ENCODE measurements around the gene ZNF45. TPM values are rescaled to one million over a fixed set of nuclear protein-coding genes. Genes with fewer than 3 reads are reported as not detected.
A peak's percentile ranks its signal among the peaks of the same experiment; 100 is the strongest.

The ZNF45 gene
- total RNA-seq, 1 experiment from 2014 or later = 22.1 TPM

- no peak for DNase-seq (ENCODE audit: low spot score)
- Histone ChIP-seq H3K27ac (ENCODE audit: low read depth, low read length, poor library complexity, severe bottlenecking) (no peak overlapping the region), H3K4me3 (ENCODE audit: low read depth, low read length, poor library complexity, severe bottlenecking) (peak overlapping the region; percentile 78), H3K9me3 (ENCODE audit: low read depth, low read length, poor library complexity, severe bottlenecking) (peaks cover 3% of the 10 kb centered on the region), H3K36me3 (ENCODE audit: insufficient read depth, low read length, poor library complexity, severe bottlenecking) (no peaks in the 10 kb centered on the region), H3K27me3 (replicated peaks; ENCODE audit: insufficient read depth, low read depth, low read length, poor library complexity) (no peaks in the 10 kb centered on the region), H3K4me1 (ENCODE audit: insufficient read depth, low read length, poor library complexity, severe bottlenecking) (no peaks in the 10 kb centered on the region)
- ChIA-PET POLR2A (ENCODE audit: low non-redundant PET) (no interaction called here), CTCF (no interaction called here)
- no peak for TF ChIP-seq EZH2 (IDR thresholded peaks at IDR 0.05; ENCODE audit: borderline replicate concordance, low read depth, low read length, poor library complexity, severe bottlenecking)
- TF ChIP-seq, protein P1, sequence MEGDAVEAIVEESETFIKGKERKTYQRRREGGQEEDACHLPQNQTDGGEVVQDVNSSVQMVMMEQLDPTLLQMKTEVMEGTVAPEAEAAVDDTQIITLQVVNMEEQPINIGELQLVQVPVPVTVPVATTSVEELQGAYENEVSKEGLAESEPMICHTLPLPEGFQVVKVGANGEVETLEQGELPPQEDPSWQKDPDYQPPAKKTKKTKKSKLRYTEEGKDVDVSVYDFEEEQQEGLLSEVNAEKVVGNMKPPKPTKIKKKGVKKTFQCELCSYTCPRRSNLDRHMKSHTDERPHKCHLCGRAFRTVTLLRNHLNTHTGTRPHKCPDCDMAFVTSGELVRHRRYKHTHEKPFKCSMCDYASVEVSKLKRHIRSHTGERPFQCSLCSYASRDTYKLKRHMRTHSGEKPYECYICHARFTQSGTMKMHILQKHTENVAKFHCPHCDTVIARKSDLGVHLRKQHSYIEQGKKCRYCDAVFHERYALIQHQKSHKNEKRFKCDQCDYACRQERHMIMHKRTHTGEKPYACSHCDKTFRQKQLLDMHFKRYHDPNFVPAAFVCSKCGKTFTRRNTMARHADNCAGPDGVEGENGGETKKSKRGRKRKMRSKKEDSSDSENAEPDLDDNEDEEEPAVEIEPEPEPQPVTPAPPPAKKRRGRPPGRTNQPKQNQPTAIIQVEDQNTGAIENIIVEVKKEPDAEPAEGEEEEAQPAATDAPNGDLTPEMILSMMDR (conservative IDR thresholded peaks at IDR 0.05; ENCODE audit: low read depth, low read length) = no peak
- BruUV-seq (replicated peaks) = no TSS peak
- intact Hi-C loops (cut with micrococcal nuclease; ENCODE audit: unreplicated experiment) = no loop called here
These were observed 48.4 kb upstream of the ZNF45 start for GRCh38 chr19:43983544-43983911.

DNA sequence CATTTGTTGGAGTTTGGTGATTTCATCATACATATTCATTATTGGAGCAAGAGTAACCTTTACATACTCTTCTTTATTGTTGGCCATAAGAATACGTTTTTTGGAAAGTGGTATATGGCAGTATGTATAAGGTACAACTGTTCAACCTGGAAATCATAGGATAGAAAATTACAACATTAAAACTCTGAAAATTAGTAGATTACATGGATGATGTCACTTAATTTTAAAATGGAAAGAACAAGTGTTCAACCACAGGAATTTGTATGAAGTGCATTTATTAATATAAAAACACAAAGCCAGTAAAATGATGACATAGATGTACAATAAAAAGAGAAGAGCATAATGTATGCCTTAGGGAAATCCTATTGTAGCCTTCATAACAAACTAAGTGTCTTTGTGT, 41.6 kb upstream of the ZNF45 start:
- Histone ChIP-seq H3K4me3 (ENCODE audit: low read depth, low read length, poor library complexity, severe bottlenecking) (no peak overlapping the region), H3K27ac (ENCODE audit: low read depth, low read length, poor library complexity, severe bottlenecking) (no peak overlapping the region), H3K4me1 (ENCODE audit: insufficient read depth, low read length, poor library complexity, severe bottlenecking) (no peaks in the 10 kb centered on the region), H3K27me3 (replicated peaks; ENCODE audit: insufficient read depth, low read depth, low read length, poor library complexity) (no peaks in the 10 kb centered on the region), H3K36me3 (ENCODE audit: insufficient read depth, low read length, poor library complexity, severe bottlenecking) (no peaks in the 10 kb centered on the region), H3K9me3 (ENCODE audit: low read depth, low read length, poor library complexity, severe bottlenecking) (peaks cover 38% of the 10 kb centered on the region)
- TF ChIP-seq EZH2 (IDR thresholded peaks at IDR 0.05; ENCODE audit: borderline replicate concordance, low read depth, low read length, poor library complexity, severe bottlenecking) = no peak
- TF ChIP-seq, protein P1 (conservative IDR thresholded peaks at IDR 0.05; ENCODE audit: low read depth, low read length) = no peak
- BruUV-seq (replicated peaks) = no TSS peak
- ChIA-PET CTCF (no interaction called here), POLR2A (ENCODE audit: low non-redundant PET) (no interaction called here)
- DNase-seq (ENCODE audit: low spot score) = no peak
- intact Hi-C loops (cut with micrococcal nuclease; ENCODE audit: unreplicated experiment) = no loop called here

DNA sequence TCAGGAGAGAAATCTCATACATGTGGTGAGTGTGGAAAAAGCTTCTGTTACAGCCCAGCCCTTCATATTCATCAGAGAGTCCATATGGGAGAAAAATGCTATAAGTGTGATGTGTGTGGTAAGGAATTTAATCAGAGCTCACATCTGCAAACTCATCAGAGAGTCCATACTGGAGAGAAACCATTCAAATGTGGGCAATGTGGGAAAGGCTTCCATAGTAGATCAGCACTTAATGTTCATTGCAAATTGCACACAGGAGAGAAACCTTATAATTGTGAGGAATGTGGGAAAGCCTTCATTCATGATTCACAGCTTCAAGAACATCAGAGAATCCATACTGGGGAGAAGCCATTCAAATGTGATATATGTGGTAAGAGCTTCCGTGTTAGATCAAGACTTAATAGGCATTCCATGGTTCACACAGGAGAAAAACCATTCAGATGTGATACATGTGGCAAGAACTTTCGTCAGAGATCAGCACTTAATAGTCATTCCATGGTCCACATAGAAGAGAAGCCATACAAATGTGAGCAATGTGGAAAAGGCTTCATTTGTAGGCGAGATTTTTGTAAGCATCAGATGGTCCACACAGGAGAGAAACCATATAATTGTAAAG, 31.1 kb upstream of the ZNF45 start:
- Histone ChIP-seq H3K4me3 (ENCODE audit: low read depth, low read length, poor library complexity, severe bottlenecking) (no peak overlapping the region), H3K27me3 (replicated peaks; ENCODE audit: insufficient read depth, low read depth, low read length, poor library complexity) (no peaks in the 10 kb centered on the region), H3K4me1 (ENCODE audit: insufficient read depth, low read length, poor library complexity, severe bottlenecking) (no peaks in the 10 kb centered on the region), H3K36me3 (ENCODE audit: insufficient read depth, low read length, poor library complexity, severe bottlenecking) (peaks cover 5% of the 10 kb centered on the region), H3K27ac (ENCODE audit: low read depth, low read length, poor library complexity, severe bottlenecking) (no peak overlapping the region), H3K9me3 (ENCODE audit: low read depth, low read length, poor library complexity, severe bottlenecking) (peaks cover 76% of the 10 kb centered on the region)
- TF ChIP-seq, protein P1 (conservative IDR thresholded peaks at IDR 0.05; ENCODE audit: low read depth, low read length) = no peak
- TF ChIP-seq EZH2 (IDR thresholded peaks at IDR 0.05; ENCODE audit: borderline replicate concordance, low read depth, low read length, poor library complexity, severe bottlenecking) = no peak
- BruUV-seq (replicated peaks) = no TSS peak
- ChIA-PET POLR2A (ENCODE audit: low non-redundant PET) (no interaction called here), CTCF (no interaction called here)
- intact Hi-C loops (cut with micrococcal nuclease; ENCODE audit: unreplicated experiment) = no loop called here
- DNase-seq (ENCODE audit: low spot score) = no peak

All from A673 (cell line).